Chondrocyte (in vitro differentiated cells): ENCODE results near the gene COL28A1. TPM values are rescaled to one million over a fixed set of nuclear protein-coding genes. Genes with fewer than 3 reads are reported as not detected.

Experiments used
- DNase-seq: peaks from one replicate; pipeline ENCODE4 v3.0.0; 2021; ENCODE audit warnings: mixed read lengths, low spot score
- H3K27ac Mint-ChIP-seq: one replicate; pipeline ENCODE4 v1.8.0; 2021; ENCODE audit warnings: mild to moderate bottlenecking, moderate library complexity, mixed read lengths; ENCODE audit not compliant: unreplicated experiment
- H3K27me3 Mint-ChIP-seq: 2 replicates; pipeline ENCODE4 v1.8.0; 2021; ENCODE audit warnings: low read depth, mixed read lengths
- H3K36me3 Mint-ChIP-seq: 2 replicates; pipeline ENCODE4 v1.8.0; 2021; ENCODE audit warnings: low read depth, mixed read lengths
- H3K4me1 Mint-ChIP-seq: 2 replicates; pipeline ENCODE4 v1.8.0; 2021; ENCODE audit warnings: low read depth, mild to moderate bottlenecking, mixed read lengths
- H3K4me3 Mint-ChIP-seq: one replicate; pipeline ENCODE4 v1.8.0; 2021; ENCODE audit warnings: mild to moderate bottlenecking, moderate library complexity, mixed read lengths; ENCODE audit not compliant: unreplicated experiment
- H3K9me3 Mint-ChIP-seq: 2 replicates; pipeline ENCODE4 v1.8.0; 2021; ENCODE audit warnings: low read depth, mixed read lengths
- CTCF ChIP-seq: fragments of 200-600 bp; sonication (generic); IDR thresholded peaks from 2 replicates; pipeline ENCODE4 v1.5.0; 2021; ENCODE audit warnings: antibody characterized with exemption, mild to moderate bottlenecking, moderate library complexity
- total RNA-seq: library from RNA; stranded (reverse); gene quantifications from 3 replicates; pipeline ENCODE4 v1.2.1, GENCODE V29; 2021

Gene COL28A1
- total RNA-seq, 1 donor from 2014 or later = 0.25 TPM

GRCh38 chr7:7434329-7434728 lies 101.3 kb downstream of the COL28A1 start:
- no peak overlapping the region for H3K27ac Mint-ChIP-seq
- H3K27me3 Mint-ChIP-seq = no peaks in the 10 kb centered on the region
- no peak for TF ChIP-seq CTCF
- no peaks in the 10 kb centered on the region for H3K36me3 Mint-ChIP-seq
- H3K4me3 Mint-ChIP-seq = no peak overlapping the region
- no peaks in the 10 kb centered on the region for H3K9me3 Mint-ChIP-seq
- DNase-seq = no peak
- H3K4me1 Mint-ChIP-seq = peaks cover 9% of the 10 kb centered on the region

- Mint-ChIP-seq H3K27me3 (no peaks in the 10 kb centered on the region), H3K27ac (no peak overlapping the region), H3K9me3 (no peaks in the 10 kb centered on the region), H3K4me3 (no peak overlapping the region), H3K4me1 (peaks cover 9% of the 10 kb centered on the region), H3K36me3 (no peaks in the 10 kb centered on the region)
- TF ChIP-seq CTCF = no peak
- no peak for DNase-seq
Measured at GRCh38 chr7:7433811-7434210, 101.9 kb downstream of the COL28A1 start.

GRCh38 chr7:7432979-7433378 lies 102.7 kb downstream of the COL28A1 start:
- Mint-ChIP-seq H3K4me3 (no peak overlapping the region), H3K36me3 (no peaks in the 10 kb centered on the region), H3K27me3 (no peaks in the 10 kb centered on the region), H3K4me1 (peaks cover 13% of the 10 kb centered on the region), H3K27ac (no peak overlapping the region), H3K9me3 (no peaks in the 10 kb centered on the region)
- TF ChIP-seq CTCF = no peak
- DNase-seq = no peak

GRCh38 chr7:7428806-7429205 lies 106.9 kb downstream of the COL28A1 start:
- no peaks in the 10 kb centered on the region for H3K9me3 Mint-ChIP-seq
- no peaks in the 10 kb centered on the region for H3K27me3 Mint-ChIP-seq
- H3K27ac Mint-ChIP-seq = no peak overlapping the region
- DNase-seq = no peak
- H3K36me3 Mint-ChIP-seq = no peaks in the 10 kb centered on the region
- TF ChIP-seq CTCF = no peak
- peaks cover 20% of the 10 kb centered on the region for H3K4me1 Mint-ChIP-seq
- no peak overlapping the region for H3K4me3 Mint-ChIP-seq

GRCh38 chr7:7427363-7427762 lies 108.3 kb downstream of the COL28A1 start:
- TF ChIP-seq CTCF = no peak
- H3K4me3 Mint-ChIP-seq = no peak overlapping the region
- no peaks in the 10 kb centered on the region for H3K9me3 Mint-ChIP-seq

More at GRCh38 chr7:7427363-7427762, 108.3 kb downstream of the COL28A1 start:
- DNase-seq = no peak
- Mint-ChIP-seq H3K27me3 (no peaks in the 10 kb centered on the region), H3K27ac (no peak overlapping the region), H3K36me3 (no peaks in the 10 kb centered on the region), H3K4me1 (peaks cover 20% of the 10 kb centered on the region)
